Liver (tissue), 9 donors: ENCODE measurements around the gene PCSK6. TPM values are rescaled to one million over a fixed set of nuclear protein-coding genes. Genes with fewer than 3 reads are reported as not detected.

Source experiments
- DNase-seq: peaks from one replicate; pipeline ENCODE4 v3.0.0-alpha.2; 2017; ENCODE audit warnings: low spot score
- H3K27ac ChIP-seq, 2 donors: one replicate each; pipeline ENCODE4 v1.7.0; 2013; ENCODE audit warnings: inconsistent platforms in 2 of 2, low read length in 2 of 2, control low read depth in 1 of 2, low read depth in 1 of 2, mild to moderate bottlenecking in 1 of 2
- H3K27me3 ChIP-seq, 4 donors: one replicate each; pipeline versions ENCODE4 v1.6.1 to v1.7.0; 2013; ENCODE audit warnings: low read length in 3 of 4, inconsistent platforms in 1 of 4, mild to moderate bottlenecking in 1 of 4, moderate library complexity in 1 of 4; ENCODE audit not compliant: control insufficient read depth in 4 of 4, insufficient read depth in 4 of 4
- H3K36me3 ChIP-seq, 4 donors: one replicate each; pipeline versions ENCODE4 v1.6.1 to v1.7.0; 2013; ENCODE audit warnings: low read length in 3 of 4, mild to moderate bottlenecking in 3 of 4, low read depth in 1 of 4, moderate library complexity in 1 of 4; ENCODE audit not compliant: control insufficient read depth in 4 of 4, insufficient read depth in 3 of 4
- H3K4me1 ChIP-seq, 4 donors: one replicate each; pipeline versions ENCODE4 v1.6.1 to v1.7.0; 2013; ENCODE audit warnings: low read length in 3 of 4, mild to moderate bottlenecking in 3 of 4, moderate library complexity in 1 of 4; ENCODE audit not compliant: control insufficient read depth in 4 of 4, insufficient read depth in 4 of 4
- H3K4me3 ChIP-seq, 3 donors: one replicate each; pipeline versions ENCODE4 v1.6.1 to v1.7.0; 2013; ENCODE audit warnings: low read length in 3 of 3, control low read depth in 1 of 3, low read depth in 1 of 3, mild to moderate bottlenecking in 1 of 3
- H3K9ac ChIP-seq, 2 donors: one replicate each; pipeline ENCODE4 v1.7.0; 2013; ENCODE audit warnings: low read length in 2 of 2, mild to moderate bottlenecking in 2 of 2, moderate library complexity in 2 of 2, control low read depth in 1 of 2, low read depth in 1 of 2
- H3K9me3 ChIP-seq, 4 donors: one replicate each; pipeline versions ENCODE4 v1.6.1 to v1.7.0; 2013; ENCODE audit warnings: low read length in 3 of 4; ENCODE audit not compliant: control insufficient read depth in 4 of 4
- ATF3 ChIP-seq: IDR thresholded peaks from 2 replicates; pipeline ENCODE4 v1.6.1; 2016; ENCODE audit warnings: antibody characterized with exemption
- EGR1 ChIP-seq, 2 donors: IDR thresholded peaks; 2 replicates each; pipeline ENCODE4 v1.6.1; 2016 to 2018; ENCODE audit warnings: antibody characterized with exemption in 2 of 2, low read depth in 2 of 2
- FOXA1 ChIP-seq: IDR thresholded peaks from 2 replicates; pipeline ENCODE4 v1.6.1; 2016; ENCODE audit warnings: antibody characterized with exemption
- HNF4A ChIP-seq, 2 donors: conservative IDR thresholded peaks; 2 replicates each; pipeline ENCODE4 v1.6.1; 2016; ENCODE audit warnings: antibody characterized with exemption in 2 of 2, mild to moderate bottlenecking in 2 of 2
- JUND ChIP-seq, 2 donors: IDR thresholded peaks; 2 replicates each; pipeline ENCODE4 v1.6.1; 2016; ENCODE audit warnings: antibody characterized with exemption in 2 of 2
- NR2F2 ChIP-seq: IDR thresholded peaks from 2 replicates; pipeline ENCODE4 v1.6.1; 2016; ENCODE audit warnings: antibody characterized with exemption
- RAD21 ChIP-seq, 2 donors: IDR thresholded peaks; 2 replicates each; pipeline ENCODE4 v1.6.1; 2016; ENCODE audit warnings: antibody characterized with exemption in 2 of 2, mild to moderate bottlenecking in 2 of 2
- RXRA ChIP-seq, 2 donors: IDR thresholded peaks; 2 replicates each; pipeline ENCODE4 v1.6.1; 2017 to 2018; ENCODE audit warnings: antibody characterized with exemption in 2 of 2, mild to moderate bottlenecking in 1 of 2
- SP1 ChIP-seq: IDR thresholded peaks from 2 replicates; pipeline ENCODE4 v1.6.1; 2018; ENCODE audit warnings: antibody characterized with exemption, mild to moderate bottlenecking
- TAF1 ChIP-seq: conservative IDR thresholded peaks from 2 replicates; pipeline ENCODE4 v1.6.1; 2016; ENCODE audit warnings: antibody characterized with exemption, mild to moderate bottlenecking
- YY1 ChIP-seq: IDR thresholded peaks from 2 replicates; pipeline ENCODE4 v1.6.1; 2016; ENCODE audit warnings: antibody characterized with exemption, mild to moderate bottlenecking
- WGBS: extraction: QIAGEN DNeasy Blood & Tissue Kit; methylation state at CpG from one replicate; pipeline ENCODE4 v1.1.7; 2013; 5-methylcytosine and 5-hydroxymethylcytosine counted together
- polyA plus RNA-seq, 2 donors: library from polyadenylated mRNA; stranded (reverse) in 1 of 2; unstranded in 1 of 2; fragments of 200-250 nt in 1 of 2; fragments of >200 nt in 1 of 2; fragmentation: Nextera tagmentation in 1 of 2; extraction: Ambion mirVana in 1 of 2; gene quantifications; one replicate each; pipeline versions ENCODE4 v1.2.1 to v1.2.3, GENCODE V29; 2013 to 2015
- total RNA-seq, 2 donors: library from RNA; depleted of rRNA; stranded (reverse); fragments of >200 nt; gene quantifications; one replicate each; pipeline ENCODE4 v1.2.3, GENCODE V29; 2014
- TF ChIP-seq, protein P1 (sequence below): fragments of 150-350 bp; IDR thresholded peaks from 2 replicates; pipeline ENCODE4 v1.5.1; 2017; ENCODE audit warnings: improper control_type of control experiment, low read depth, low read length; ENCODE audit not compliant: missing input control
- TF ChIP-seq, protein P2 (sequence below): IDR thresholded peaks from 2 replicates; pipeline ENCODE4 v1.6.1; 2016; ENCODE audit warnings: antibody characterized with exemption
- donor health status: healthy.
- donor health status: healthy.
- donor health status: healthy.
- donor health status: healthy.
- donor health status: healthy.

The PCSK6 gene
- total and polyA plus RNA-seq, 4 donors, result 94.8 to 398 (median 168) TPM

- WGBS, result 94% methylated on average over 15 of the region's 15 CpGs
- peaks cover 3 to 36% (median 18%) of the 10 kb centered on the region in 4 donors for H3K36me3 ChIP-seq
- TF ChIP-seq RXRA (IDR thresholded peaks at IDR 0.05), result no peak
- no peak for TF ChIP-seq HNF4A (conservative IDR thresholded peaks at IDR 0.05)
- TF ChIP-seq, protein P1, sequence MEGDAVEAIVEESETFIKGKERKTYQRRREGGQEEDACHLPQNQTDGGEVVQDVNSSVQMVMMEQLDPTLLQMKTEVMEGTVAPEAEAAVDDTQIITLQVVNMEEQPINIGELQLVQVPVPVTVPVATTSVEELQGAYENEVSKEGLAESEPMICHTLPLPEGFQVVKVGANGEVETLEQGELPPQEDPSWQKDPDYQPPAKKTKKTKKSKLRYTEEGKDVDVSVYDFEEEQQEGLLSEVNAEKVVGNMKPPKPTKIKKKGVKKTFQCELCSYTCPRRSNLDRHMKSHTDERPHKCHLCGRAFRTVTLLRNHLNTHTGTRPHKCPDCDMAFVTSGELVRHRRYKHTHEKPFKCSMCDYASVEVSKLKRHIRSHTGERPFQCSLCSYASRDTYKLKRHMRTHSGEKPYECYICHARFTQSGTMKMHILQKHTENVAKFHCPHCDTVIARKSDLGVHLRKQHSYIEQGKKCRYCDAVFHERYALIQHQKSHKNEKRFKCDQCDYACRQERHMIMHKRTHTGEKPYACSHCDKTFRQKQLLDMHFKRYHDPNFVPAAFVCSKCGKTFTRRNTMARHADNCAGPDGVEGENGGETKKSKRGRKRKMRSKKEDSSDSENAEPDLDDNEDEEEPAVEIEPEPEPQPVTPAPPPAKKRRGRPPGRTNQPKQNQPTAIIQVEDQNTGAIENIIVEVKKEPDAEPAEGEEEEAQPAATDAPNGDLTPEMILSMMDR, result no peak
- TF ChIP-seq EGR1 (IDR thresholded peaks at IDR 0.05; ENCODE audit: low read depth in 2 of 2), result no peak
- no peak for TF ChIP-seq YY1
- TF ChIP-seq SP1, result no peak
- no peak for TF ChIP-seq ATF3
- TF ChIP-seq JUND (IDR thresholded peaks at IDR 0.05), result no peak
- TF ChIP-seq, protein P2, sequence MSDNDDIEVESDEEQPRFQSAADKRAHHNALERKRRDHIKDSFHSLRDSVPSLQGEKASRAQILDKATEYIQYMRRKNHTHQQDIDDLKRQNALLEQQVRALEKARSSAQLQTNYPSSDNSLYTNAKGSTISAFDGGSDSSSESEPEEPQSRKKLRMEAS, result no peak
- no peak for TF ChIP-seq TAF1
- TF ChIP-seq FOXA1, result no peak
- no peak for TF ChIP-seq RAD21 (IDR thresholded peaks at IDR 0.05)
Observed at GRCh38 chr15:101379647-101380046, 109.9 kb downstream of the PCSK6 start.

DNA sequence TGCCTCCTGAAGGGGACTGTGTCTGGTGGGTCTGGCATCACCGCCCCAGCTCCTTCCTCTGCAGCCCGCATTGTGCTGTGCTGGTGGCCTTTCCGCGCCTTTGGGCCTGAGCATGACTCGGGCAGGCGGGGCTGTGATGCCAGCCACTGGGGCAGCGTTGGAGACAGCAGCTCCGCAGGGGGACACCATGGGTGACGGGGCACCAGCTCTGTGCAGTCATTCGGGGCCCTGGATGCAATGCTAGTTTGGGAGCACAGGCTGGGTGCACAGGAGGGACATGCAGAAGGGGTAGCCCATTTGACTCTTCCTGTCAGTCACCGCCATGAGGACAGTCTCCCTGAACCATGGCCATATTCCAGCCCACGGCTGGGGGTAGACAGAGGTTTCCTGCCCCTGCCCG, 110.6 kb downstream of the PCSK6 start:
- peaks cover 3 to 33% (median 12%) of the 10 kb centered on the region in 4 donors for H3K36me3 ChIP-seq
- 95% methylated on average over 13 of the region's 13 CpGs for WGBS
- no peak overlapping the region for H3K9ac ChIP-seq
- no peak overlapping the region for H3K27ac ChIP-seq
- no peaks in the 10 kb centered on the region for H3K27me3 ChIP-seq
- H3K4me3 ChIP-seq, result no peak overlapping the region
- DNase-seq, result no peak
- no peaks in the 10 kb centered on the region for H3K9me3 ChIP-seq
- TF ChIP-seq YY1 (no peak), NR2F2 (no peak), RXRA (IDR thresholded peaks at IDR 0.05) (no peak), TAF1 (no peak)
- H3K4me1 ChIP-seq, result peaks cover 3 to 61% (median 46%) of the 10 kb centered on the region in 4 donors

More at GRCh38 chr15:101379647-101380046, 109.9 kb downstream of the PCSK6 start:
- Histone ChIP-seq H3K4me1 (peaks cover 7 to 66% (median 49%) of the 10 kb centered on the region in 4 donors), H3K27ac (no peak overlapping the region), H3K27me3 (no peaks in the 10 kb centered on the region), H3K9ac (no peak overlapping the region), H3K9me3 (no peaks in the 10 kb centered on the region), H3K4me3 (no peak overlapping the region)
- DNase-seq, result no peak

- no peak overlapping the region for H3K9ac ChIP-seq
- peaks cover 3 to 55% (median 41%) of the 10 kb centered on the region in 4 donors for H3K4me1 ChIP-seq
- H3K27ac ChIP-seq, result no peak overlapping the region
- H3K27me3 ChIP-seq, result no peaks in the 10 kb centered on the region
- no peak overlapping the region for H3K4me3 ChIP-seq
- DNase-seq, result no peak
- TF ChIP-seq, protein P1, result no peak
- WGBS, result 89% methylated on average over 10 of the region's 10 CpGs
- peaks cover 3 to 33% (median 12%) of the 10 kb centered on the region in 4 donors for H3K36me3 ChIP-seq
- no peaks in the 10 kb centered on the region for H3K9me3 ChIP-seq
Observed at GRCh38 chr15:101378171-101378755, 111.2 kb downstream of the PCSK6 start.
